ENCODE results near the gene MPV17. TPM values are rescaled to one million over a fixed set of nuclear protein-coding genes. Genes with fewer than 3 reads are reported as not detected.

The MPV17 gene
- total RNA-seq, 1 experiment from 2014 or later: 77.4 TPM

DNA sequence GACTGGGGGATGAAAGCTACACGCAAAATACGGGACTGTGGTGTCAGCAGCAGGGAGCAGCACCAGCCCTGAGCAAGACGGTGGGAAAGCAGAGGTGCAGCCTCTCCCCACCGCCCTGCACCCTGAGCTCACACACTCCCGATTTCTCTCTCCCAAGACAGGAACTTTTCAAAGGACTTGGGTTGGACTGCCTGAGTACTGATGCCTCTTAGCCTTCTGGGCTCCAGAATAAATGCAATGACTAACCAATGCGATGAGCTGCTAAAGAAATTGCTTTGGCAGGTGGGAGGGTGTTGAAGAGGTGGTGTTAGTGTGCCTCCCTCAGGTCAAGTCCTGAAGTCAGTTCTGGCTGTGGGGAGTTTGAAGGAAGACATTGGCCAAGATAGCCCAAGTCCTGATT, 31.0 kb downstream of the MPV17 start:
- no peak overlapping the region for H3K4me3 Mint-ChIP-seq (ENCODE audit: low read depth, unreplicated experiment)
- H3K4me1 Mint-ChIP-seq (ENCODE audit: low read depth, unreplicated experiment): peaks cover 23% of the 10 kb centered on the region
- no peak overlapping the region for H3K27ac Mint-ChIP-seq (ENCODE audit: unreplicated experiment)
- TF ChIP-seq CTCF (IDR thresholded peaks at IDR 0.05; ENCODE audit: unreplicated experiment): no peak
- no peaks in the 10 kb centered on the region for H3K36me3 Mint-ChIP-seq (ENCODE audit: insufficient read depth, unreplicated experiment)
- DNase-seq: no peak
- H3K9me3 Mint-ChIP-seq (ENCODE audit: low read depth, unreplicated experiment): no peaks in the 10 kb centered on the region
- CTCF ChIA-PET: interaction anchor here (0.6 to 3.5 kb wide), 4 partner anchors 10 to 100 kb away, joined by 4 to 32 read pairs (median 18); partner anchors contain the start of gene TRIM54
- no TSS peak for BruUV-seq (replicated peaks)
- peaks cover 27% of the 10 kb centered on the region for H3K27me3 Mint-ChIP-seq (ENCODE audit: unreplicated experiment)
- intact Hi-C loops (cut with micrococcal nuclease; ENCODE audit: unreplicated experiment): no loop called here

DNA sequence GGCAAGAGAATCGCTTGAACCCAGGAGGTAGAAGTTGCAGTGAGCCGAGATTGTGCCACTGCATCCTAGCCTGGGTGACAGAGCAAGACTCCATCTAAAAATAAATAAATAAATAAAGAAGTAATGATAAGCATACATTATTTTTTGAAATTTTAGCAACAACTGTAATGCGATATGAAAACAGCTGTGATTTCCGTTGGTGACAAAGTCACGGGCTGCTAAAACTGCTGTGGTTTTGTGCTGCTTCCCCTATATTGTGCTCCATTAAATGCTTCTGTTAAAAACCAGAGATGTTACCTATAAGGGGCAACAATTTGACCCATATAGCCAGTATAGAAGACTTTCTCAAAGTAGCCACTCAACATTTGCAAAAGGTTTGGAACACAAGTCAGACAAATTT, 32.3 kb downstream of the MPV17 start:
- TF ChIP-seq CTCF (IDR thresholded peaks at IDR 0.05; ENCODE audit: unreplicated experiment): no peak
- no peak overlapping the region for H3K4me3 Mint-ChIP-seq (ENCODE audit: low read depth, unreplicated experiment)
- H3K9me3 Mint-ChIP-seq (ENCODE audit: low read depth, unreplicated experiment): no peaks in the 10 kb centered on the region
- H3K27ac Mint-ChIP-seq (ENCODE audit: unreplicated experiment): no peak overlapping the region
- CTCF ChIA-PET: no interaction called here
- H3K36me3 Mint-ChIP-seq (ENCODE audit: insufficient read depth, unreplicated experiment): no peaks in the 10 kb centered on the region
- BruUV-seq (replicated peaks): no TSS peak
- H3K4me1 Mint-ChIP-seq (ENCODE audit: low read depth, unreplicated experiment): peaks cover 23% of the 10 kb centered on the region
- no peak for DNase-seq
- H3K27me3 Mint-ChIP-seq (ENCODE audit: unreplicated experiment): peaks cover 33% of the 10 kb centered on the region
- intact Hi-C loops (cut with micrococcal nuclease; ENCODE audit: unreplicated experiment): no loop called here

DNA sequence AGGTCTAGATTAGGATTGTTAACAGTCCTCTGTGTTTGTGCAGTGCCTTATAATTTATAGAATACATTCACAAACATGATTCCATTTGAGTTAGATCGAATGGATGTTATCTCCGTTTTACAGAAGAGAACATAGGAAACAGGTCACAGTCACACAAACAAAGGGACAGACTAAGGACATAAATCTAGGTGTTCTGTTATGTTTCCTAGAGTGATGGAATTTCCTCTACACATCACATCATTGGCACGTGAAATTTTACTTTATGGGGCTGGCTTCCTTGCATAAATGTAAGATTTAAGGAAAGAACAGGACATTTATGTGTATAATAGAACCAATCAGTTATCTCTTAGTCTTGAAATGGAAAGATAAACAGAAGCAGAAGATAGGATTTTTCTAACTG, 34.3 kb downstream of the MPV17 start:
- BruUV-seq (replicated peaks): no TSS peak
- Mint-ChIP-seq H3K4me3 (ENCODE audit: low read depth, unreplicated experiment) (no peak overlapping the region), H3K36me3 (ENCODE audit: insufficient read depth, unreplicated experiment) (no peaks in the 10 kb centered on the region), H3K27ac (ENCODE audit: unreplicated experiment) (no peak overlapping the region), H3K9me3 (ENCODE audit: low read depth, unreplicated experiment) (no peaks in the 10 kb centered on the region), H3K4me1 (ENCODE audit: low read depth, unreplicated experiment) (peaks cover 22% of the 10 kb centered on the region), H3K27me3 (ENCODE audit: unreplicated experiment) (peaks cover 46% of the 10 kb centered on the region)
- CTCF ChIA-PET: no interaction called here
- intact Hi-C loops (cut with micrococcal nuclease; ENCODE audit: unreplicated experiment): no loop called here
- TF ChIP-seq CTCF (IDR thresholded peaks at IDR 0.05; ENCODE audit: unreplicated experiment): no peak
- DNase-seq: no peak

DNA sequence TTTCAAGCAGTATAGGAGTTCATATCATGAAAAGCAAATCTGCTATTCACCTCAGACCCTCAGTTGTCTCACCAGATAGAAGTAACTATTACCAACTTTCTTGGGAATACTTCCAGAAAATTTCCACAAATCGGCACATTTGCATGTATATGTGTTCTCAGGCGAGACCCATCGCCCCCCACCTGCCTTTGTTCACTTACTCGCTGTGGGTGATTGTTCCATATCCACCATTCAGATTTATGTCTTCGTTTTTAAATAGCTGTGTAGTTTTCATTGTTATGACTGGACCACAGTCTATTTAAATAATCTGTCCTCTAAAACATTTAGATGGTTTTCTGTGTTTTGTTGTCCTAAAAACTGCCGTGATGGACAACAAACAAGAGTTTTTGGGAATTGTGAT, 37.4 kb downstream of the MPV17 start:
- H3K4me1 Mint-ChIP-seq (ENCODE audit: low read depth, unreplicated experiment): peaks cover 16% of the 10 kb centered on the region
- H3K27me3 Mint-ChIP-seq (ENCODE audit: unreplicated experiment): peaks cover 77% of the 10 kb centered on the region
- TF ChIP-seq CTCF (IDR thresholded peaks at IDR 0.05; ENCODE audit: unreplicated experiment): no peak
- intact Hi-C loops (cut with micrococcal nuclease; ENCODE audit: unreplicated experiment): no loop called here
- BruUV-seq (replicated peaks): no TSS peak
- no peaks in the 10 kb centered on the region for H3K9me3 Mint-ChIP-seq (ENCODE audit: low read depth, unreplicated experiment)
- H3K36me3 Mint-ChIP-seq (ENCODE audit: insufficient read depth, unreplicated experiment): no peaks in the 10 kb centered on the region
- no peak overlapping the region for H3K27ac Mint-ChIP-seq (ENCODE audit: unreplicated experiment)
- no peak overlapping the region for H3K4me3 Mint-ChIP-seq (ENCODE audit: low read depth, unreplicated experiment)
- DNase-seq: no peak
- CTCF ChIA-PET: no interaction called here

Measured in Calu3 (cell line).